Measurements from ENCODE around the gene BCKDK. TPM values are rescaled to one million over a fixed set of nuclear protein-coding genes. Genes with fewer than 3 reads are reported as not detected.

Gene BCKDK
- total RNA-seq, 1 experiment from 2014 or later: 47.7 TPM

- no peaks in the 10 kb centered on the region for H3K9me2 ChIP-seq (replicated peaks; ENCODE audit: low read length)
- H3K9me3 ChIP-seq (ENCODE audit: low read length): no peaks in the 10 kb centered on the region
- H3K9ac ChIP-seq (ENCODE audit: low read length): no peak overlapping the region
- no TSS peak for BruUV-seq (replicated peaks)
- H3K36me3 ChIP-seq (ENCODE audit: low read depth, low read length): peaks cover 7% of the 10 kb centered on the region; the same call in 1 of the 2 replicates
- ChIA-PET CTCF (no interaction called here), POLR2A (ENCODE audit: unreplicated experiment) (no interaction called here)
- H3K4me3 ChIP-seq (ENCODE audit: low read length): no peak overlapping the region
- peak; percentile 18; the same call in 1 of the 2 replicates for ATAC-seq
- no peaks in the 10 kb centered on the region for H3F3A ChIP-seq (ENCODE audit: low read length, unreplicated experiment)
- H4K20me1 ChIP-seq (ENCODE audit: low read length): no peaks in the 10 kb centered on the region
- H3K4me2 ChIP-seq (ENCODE audit: low read length): no peak overlapping the region
- no peak for TF ChIP-seq CTCF (conservative IDR thresholded peaks at IDR 0.05; ENCODE audit: low read depth, low read length)
- TF ChIP-seq EZH2 (IDR thresholded peaks at IDR 0.05; ENCODE audit: low read length, unreplicated experiment): no peak
- TF ChIP-seq EZH2phosphoT487 (IDR thresholded peaks at IDR 0.05; ENCODE audit: borderline replicate concordance, low read length): no peak
- no peaks in the 10 kb centered on the region for H3K27me3 ChIP-seq (ENCODE audit: low read length)
- no peak for DNase-seq
- intact Hi-C loops (cut with micrococcal nuclease): no loop called here
- H2AFZ ChIP-seq (ENCODE audit: low read length): no peak overlapping the region
- no peaks in the 10 kb centered on the region for H3K4me1 ChIP-seq (ENCODE audit: insufficient read depth, low read length)
- H3K27ac ChIP-seq (ENCODE audit: low read length): no peak overlapping the region
- no peaks in the 10 kb centered on the region for H3K79me2 ChIP-seq (ENCODE audit: low read length)
Observed at GRCh38 chr16:31082368-31083045, 25.7 kb upstream of the BCKDK start.

- H3K79me2 ChIP-seq (ENCODE audit: low read length): no peaks in the 10 kb centered on the region
- H3K27ac ChIP-seq (ENCODE audit: low read length): no peak overlapping the region
- DNase-seq: no peak
- peaks cover 3% of the 10 kb centered on the region; the same call in 1 of the 2 replicates for H3K36me3 ChIP-seq (ENCODE audit: low read depth, low read length)
- no peaks in the 10 kb centered on the region for H3K27me3 ChIP-seq (ENCODE audit: low read length)
- no peak for TF ChIP-seq EZH2phosphoT487 (IDR thresholded peaks at IDR 0.05; ENCODE audit: borderline replicate concordance, low read length)
- TF ChIP-seq EZH2 (IDR thresholded peaks at IDR 0.05; ENCODE audit: low read length, unreplicated experiment): no peak
- no peak for TF ChIP-seq CTCF (conservative IDR thresholded peaks at IDR 0.05; ENCODE audit: low read depth, low read length)
- no peaks in the 10 kb centered on the region for H3F3A ChIP-seq (ENCODE audit: low read length, unreplicated experiment)
- intact Hi-C loops (cut with micrococcal nuclease): no loop called here
- POLR2A ChIA-PET (ENCODE audit: unreplicated experiment): no interaction called here
- no peaks in the 10 kb centered on the region for H3K9me2 ChIP-seq (replicated peaks; ENCODE audit: low read length)
- no TSS peak for BruUV-seq (replicated peaks)
- no peaks in the 10 kb centered on the region for H3K9me3 ChIP-seq (ENCODE audit: low read length)
- no peak overlapping the region for H3K9ac ChIP-seq (ENCODE audit: low read length)
- no peak overlapping the region for H2AFZ ChIP-seq (ENCODE audit: low read length)
- no peak for ATAC-seq
- H3K4me3 ChIP-seq (ENCODE audit: low read length): no peak overlapping the region
- H3K4me2 ChIP-seq (ENCODE audit: low read length): no peak overlapping the region
- H3K4me1 ChIP-seq (ENCODE audit: insufficient read depth, low read length): no peaks in the 10 kb centered on the region
- H4K20me1 ChIP-seq (ENCODE audit: low read length): no peaks in the 10 kb centered on the region
- CTCF ChIA-PET: no interaction called here
Observed at GRCh38 chr16:31083081-31083480, 25.1 kb upstream of the BCKDK start.

GRCh38 chr16:31083556-31083955, 24.6 kb upstream of the BCKDK start:
- Histone ChIP-seq H2AFZ (ENCODE audit: low read length) (no peak overlapping the region), H3K9ac (ENCODE audit: low read length) (no peak overlapping the region), H3K4me1 (ENCODE audit: insufficient read depth, low read length) (no peaks in the 10 kb centered on the region), H3K27me3 (ENCODE audit: low read length) (no peaks in the 10 kb centered on the region), H3K9me2 (replicated peaks; ENCODE audit: low read length) (no peaks in the 10 kb centered on the region), H3K36me3 (ENCODE audit: low read depth, low read length) (no peaks in the 10 kb centered on the region), H3F3A (ENCODE audit: low read length, unreplicated experiment) (no peaks in the 10 kb centered on the region), H3K4me3 (ENCODE audit: low read length) (no peak overlapping the region), H4K20me1 (ENCODE audit: low read length) (no peaks in the 10 kb centered on the region), H3K79me2 (ENCODE audit: low read length) (no peaks in the 10 kb centered on the region), H3K9me3 (ENCODE audit: low read length) (no peaks in the 10 kb centered on the region), H3K4me2 (ENCODE audit: low read length) (no peak overlapping the region), H3K27ac (ENCODE audit: low read length) (no peak overlapping the region)
- POLR2A ChIA-PET (ENCODE audit: unreplicated experiment): no interaction called here
- no peak for ATAC-seq
- CTCF ChIA-PET: no interaction called here
- intact Hi-C loops (cut with micrococcal nuclease): no loop called here
- no TSS peak for BruUV-seq (replicated peaks)
- TF ChIP-seq CTCF (conservative IDR thresholded peaks at IDR 0.05; ENCODE audit: low read depth, low read length): no peak
- TF ChIP-seq EZH2 (IDR thresholded peaks at IDR 0.05; ENCODE audit: low read length, unreplicated experiment): no peak
- TF ChIP-seq EZH2phosphoT487 (IDR thresholded peaks at IDR 0.05; ENCODE audit: borderline replicate concordance, low read length): no peak
- DNase-seq: no peak
